SK-N-SH (cell line): ENCODE data around the gene HPCA. TPM values are rescaled to one million over a fixed set of nuclear protein-coding genes. Genes with fewer than 3 reads are reported as not detected.

Source experiments
- CTCF ChIA-PET: fragments of 300-600, 350-600 bp; formaldehyde crosslinking; extraction: SDS; loops from one replicate; lab custom pipeline; 2021; lab: Yijun Ruan, JAX
- POLR2A ChIA-PET: fragments of 350-600 bp; sonication (Branson Sonifier 250); formaldehyde crosslinking; extraction: SDS; loops from one replicate; lab custom pipeline; 2020; ENCODE audit warnings: antibody characterized with exemption, inconsistent platforms; lab: Yijun Ruan, JAX
- DNase-seq: peaks from one replicate; pipeline ENCODE4 v3.0.0; 2012
- H2AFZ ChIP-seq: fragments of 200-600 bp; sonication (generic); 2 replicates; pipeline ENCODE4 v1.8.1; 2016; ENCODE audit warnings: antibody characterized with exemption, mild to moderate bottlenecking, low read depth
- H3F3A ChIP-seq: fragments of 200-600 bp; sonication (generic); replicated peaks from 2 replicates; pipeline ENCODE3; 2016; ENCODE audit warnings: antibody characterized with exemption, mild to moderate bottlenecking; ENCODE audit not compliant: insufficient read depth
- H3K27ac ChIP-seq, 2 experiments: fragments of 200-500 bp in 1 of 2; fragments of 200-600 bp in 1 of 2; sonication (Bioruptor generic) in 1 of 2; sonication (generic), shearing (Covaris generic) in 1 of 2; 2 replicates each; pipeline versions ENCODE4 v1.5.1 to v1.6.1; 2014 to 2016; ENCODE audit warnings: low read depth in 2 of 2, inconsistent platforms in 1 of 2, low read length in 1 of 2, mild to moderate bottlenecking in 1 of 2, mixed read lengths in 1 of 2
- H3K27me3 ChIP-seq: fragments of 200-600 bp; sonication (generic), shearing (Covaris generic); 2 replicates; pipeline ENCODE4 v1.6.1; 2016; ENCODE audit warnings: mixed run types; ENCODE audit not compliant: insufficient read depth
- H3K36me3 ChIP-seq, 2 experiments: fragments of 200-500 bp in 1 of 2; fragments of 200-600 bp in 1 of 2; sonication (Bioruptor generic) in 1 of 2; sonication (generic) in 1 of 2; replicated peaks in 1 of 2; 2 replicates each; pipeline versions ENCODE3 to v1.5.1; 2014 to 2016; ENCODE audit warnings: low read length in 1 of 2, mild to moderate bottlenecking in 1 of 2; ENCODE audit not compliant: insufficient read depth in 2 of 2, control insufficient read depth in 1 of 2
- H3K4me1 ChIP-seq, 2 experiments: fragments of 200-500 bp in 1 of 2; fragments of 200-600 bp in 1 of 2; sonication (Bioruptor generic) in 1 of 2; sonication (generic), shearing (Covaris generic) in 1 of 2; 2 replicates each; pipeline versions ENCODE4 v1.5.1 to v1.6.1; 2014 to 2016; ENCODE audit warnings: low read depth in 1 of 2, low read length in 1 of 2, mixed run types in 1 of 2; ENCODE audit not compliant: insufficient read depth in 2 of 2, control insufficient read depth in 1 of 2
- H3K4me2 ChIP-seq: fragments of 200-600 bp; sonication (generic), shearing (Covaris generic); 2 replicates; pipeline ENCODE4 v1.6.1; 2017; ENCODE audit warnings: mixed run types
- H3K4me3 ChIP-seq, 2 experiments: fragments of 200-500 bp in 1 of 2; fragments of 200-600 bp in 1 of 2; sonication (Bioruptor generic) in 1 of 2; sonication (generic), shearing (Covaris generic) in 1 of 2; 2 replicates each; pipeline versions ENCODE4 v1.5.1 to v1.8.1; 2014 to 2016; ENCODE audit warnings: low read depth in 2 of 2, inconsistent platforms in 1 of 2, low read length in 1 of 2, mild to moderate bottlenecking in 1 of 2, mixed read lengths in 1 of 2, moderate library complexity in 1 of 2
- H3K79me2 ChIP-seq: fragments of 200-600 bp; sonication (generic); 2 replicates; pipeline ENCODE4 v1.8.1; 2017; ENCODE audit warnings: mild to moderate bottlenecking; ENCODE audit not compliant: insufficient read depth
- H3K9ac ChIP-seq: fragments of 200-600 bp; sonication (generic); 2 replicates; pipeline ENCODE4 v1.6.1; 2017; ENCODE audit warnings: mixed run types
- H3K9me2 ChIP-seq: fragments of 200-600 bp; sonication (generic); 2 replicates; pipeline ENCODE4 v1.6.1; 2017; ENCODE audit warnings: mixed run types
- H3K9me3 ChIP-seq: fragments of 200-600 bp; sonication (generic); 2 replicates; pipeline ENCODE4 v1.6.1; 2017; ENCODE audit warnings: mixed run types, mild to moderate bottlenecking, moderate library complexity
- H4K20me1 ChIP-seq: fragments of 200-600 bp; sonication (generic); 2 replicates; pipeline ENCODE4 v1.6.1; 2017; ENCODE audit warnings: mild to moderate bottlenecking, mixed run types; ENCODE audit not compliant: insufficient read depth
- CHD2 ChIP-seq: fragments of 150-350 bp; IDR thresholded peaks from 2 replicates; pipeline ENCODE4 v1.6.1; 2018; ENCODE audit warnings: low read length; ENCODE audit not compliant: partially characterized antibody
- EP300 ChIP-seq, 2 experiments: IDR thresholded peaks; 2 replicates each; pipeline versions ENCODE4 v1.4.0 to v1.6.1; 2012; ENCODE audit warnings: borderline replicate concordance in 1 of 2, low read depth in 1 of 2, low read length in 1 of 2
- EZH2phosphoT487 ChIP-seq: fragments of 200-600 bp; sonication (generic); IDR thresholded peaks from 2 replicates; pipeline ENCODE4 v1.6.1; 2017; ENCODE audit warnings: low read depth, mixed run types, mild to moderate bottlenecking, antibody characterized with exemption, moderate library complexity, borderline replicate concordance
- FOSL2 ChIP-seq: IDR thresholded peaks from 2 replicates; pipeline ENCODE4 v1.4.0; 2012; ENCODE audit warnings: low read depth, mild to moderate bottlenecking, moderate library complexity, borderline replicate concordance
- GABPA ChIP-seq: IDR thresholded peaks from 2 replicates; pipeline ENCODE4 v1.4.0; 2012; ENCODE audit warnings: low read depth, mild to moderate bottlenecking
- NFIC ChIP-seq: IDR thresholded peaks from 2 replicates; pipeline ENCODE4 v1.4.0; 2012; ENCODE audit warnings: borderline replicate concordance
- POLR2AphosphoS5 ChIP-seq: IDR thresholded peaks from 2 replicates; pipeline ENCODE4 v1.6.1; 2012; ENCODE audit warnings: low read depth, low read length
- RCOR1 ChIP-seq: fragments of 150-350 bp; IDR thresholded peaks from 2 replicates; pipeline ENCODE4 v1.6.1; 2017; ENCODE audit warnings: antibody characterized with exemption, low read length
- REST ChIP-seq: IDR thresholded peaks from 2 replicates; pipeline ENCODE4 v1.6.1; 2012; ENCODE audit warnings: mild to moderate bottlenecking, low read depth, low read length, moderate library complexity
- RFX5 ChIP-seq: IDR thresholded peaks from 2 replicates; pipeline ENCODE4 v1.6.1; 2012; ENCODE audit warnings: mild to moderate bottlenecking, improper control_type of control experiment, low read length
- SMC3 ChIP-seq: IDR thresholded peaks from 2 replicates; pipeline ENCODE4 v1.6.1; 2012; ENCODE audit warnings: low read depth, low read length, improper control_type of control experiment
- TEAD4 ChIP-seq: IDR thresholded peaks from 2 replicates; pipeline ENCODE4 v1.4.0; 2012; ENCODE audit warnings: mild to moderate bottlenecking, borderline replicate concordance; ENCODE audit not compliant: insufficient read depth
- USF2 ChIP-seq: fragments of 150-350 bp; IDR thresholded peaks from 2 replicates; pipeline ENCODE4 v1.6.1; 2017; ENCODE audit warnings: antibody characterized with exemption, low read length, low read depth, borderline replicate concordance
- WGBS: methylation state at CpG from one replicate; pipeline ENCODE4 v1.1.6; 2017; ENCODE audit warnings: low lambda C conversion rate; 5-methylcytosine and 5-hydroxymethylcytosine counted together
- polyA plus RNA-seq, 3 experiments: library from polyadenylated mRNA; depleted of rRNA; stranded (reverse); fragments of >200 nt; gene quantifications; 2 replicates each; pipeline ENCODE4 v1.2.3, GENCODE V29; 2012
- TF ChIP-seq, protein P1 (sequence below): fragments of 200-600 bp; sonication (generic); IDR thresholded peaks from 2 replicates; pipeline ENCODE4 v1.6.1; 2017; ENCODE audit warnings: antibody characterized with exemption, mild to moderate bottlenecking, moderate library complexity
- TF ChIP-seq, protein P2 (sequence below): IDR thresholded peaks from 2 replicates; pipeline ENCODE4 v1.4.0; 2012; ENCODE audit warnings: low read depth
- TF ChIP-seq, protein P3 (sequence below): IDR thresholded peaks from 2 replicates; pipeline ENCODE4 v1.4.0; 2012; ENCODE audit warnings: low read depth, borderline replicate concordance

HPCA gene
- polyA plus RNA-seq, 1 of the 3 experiments (the other 2 are of a cell fraction), result not detected

- no peaks in the 10 kb centered on the region for H3K36me3 ChIP-seq
- no peaks in the 10 kb centered on the region for H3K27me3 ChIP-seq
- H3K27ac ChIP-seq, result no peak overlapping the region
- no peaks in the 10 kb centered on the region for H3K79me2 ChIP-seq
- peaks cover 5% of the 10 kb centered on the region for H3F3A ChIP-seq
- no peak overlapping the region for H2AFZ ChIP-seq
- no peaks in the 10 kb centered on the region for H4K20me1 ChIP-seq
- no peaks in the 10 kb centered on the region for H3K9me3 ChIP-seq
- no peak for DNase-seq
- TF ChIP-seq FOSL2, result no peak
- TF ChIP-seq EP300 (IDR thresholded peaks at IDR 0.05; ENCODE audit: borderline replicate concordance in 1 of 2, low read depth in 1 of 2, low read length in 1 of 2), result no peak
- TF ChIP-seq, protein P1, sequence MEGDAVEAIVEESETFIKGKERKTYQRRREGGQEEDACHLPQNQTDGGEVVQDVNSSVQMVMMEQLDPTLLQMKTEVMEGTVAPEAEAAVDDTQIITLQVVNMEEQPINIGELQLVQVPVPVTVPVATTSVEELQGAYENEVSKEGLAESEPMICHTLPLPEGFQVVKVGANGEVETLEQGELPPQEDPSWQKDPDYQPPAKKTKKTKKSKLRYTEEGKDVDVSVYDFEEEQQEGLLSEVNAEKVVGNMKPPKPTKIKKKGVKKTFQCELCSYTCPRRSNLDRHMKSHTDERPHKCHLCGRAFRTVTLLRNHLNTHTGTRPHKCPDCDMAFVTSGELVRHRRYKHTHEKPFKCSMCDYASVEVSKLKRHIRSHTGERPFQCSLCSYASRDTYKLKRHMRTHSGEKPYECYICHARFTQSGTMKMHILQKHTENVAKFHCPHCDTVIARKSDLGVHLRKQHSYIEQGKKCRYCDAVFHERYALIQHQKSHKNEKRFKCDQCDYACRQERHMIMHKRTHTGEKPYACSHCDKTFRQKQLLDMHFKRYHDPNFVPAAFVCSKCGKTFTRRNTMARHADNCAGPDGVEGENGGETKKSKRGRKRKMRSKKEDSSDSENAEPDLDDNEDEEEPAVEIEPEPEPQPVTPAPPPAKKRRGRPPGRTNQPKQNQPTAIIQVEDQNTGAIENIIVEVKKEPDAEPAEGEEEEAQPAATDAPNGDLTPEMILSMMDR, result no peak
- no peak for TF ChIP-seq POLR2AphosphoS5
- TF ChIP-seq CHD2, result no peak
- TF ChIP-seq, protein P2, sequence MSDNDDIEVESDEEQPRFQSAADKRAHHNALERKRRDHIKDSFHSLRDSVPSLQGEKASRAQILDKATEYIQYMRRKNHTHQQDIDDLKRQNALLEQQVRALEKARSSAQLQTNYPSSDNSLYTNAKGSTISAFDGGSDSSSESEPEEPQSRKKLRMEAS, result no peak
- no peak for TF ChIP-seq RCOR1
- TF ChIP-seq TEAD4, result no peak
- TF ChIP-seq, all 33 proteins: peak for 0
- WGBS, result 67% methylated on average over 17 of the region's 31 CpGs
- no peak overlapping the region for H3K4me3 ChIP-seq
- ChIA-PET CTCF (interaction anchor here (1.2 kb wide), 1 partner anchor 20 kb away, joined by 3 read pairs; no protein-coding TSS in a partner anchor), POLR2A (no interaction called here)
- peaks cover 0 to 6% of the 10 kb centered on the region in 2 experiments; a peak in 1 of 4 replicates for H3K4me1 ChIP-seq
- H3K9me2 ChIP-seq, result no peaks in the 10 kb centered on the region
- no peak overlapping the region for H3K4me2 ChIP-seq
- H3K9ac ChIP-seq, result no peak overlapping the region
Observed at GRCh38 chr1:32924881-32925344, 38.6 kb downstream of the HPCA start.

- ChIA-PET CTCF (no interaction called here), POLR2A (no interaction called here)
- H3K9me3 ChIP-seq, result no peaks in the 10 kb centered on the region
- H3K4me3 ChIP-seq, result no peak overlapping the region
- H4K20me1 ChIP-seq, result no peaks in the 10 kb centered on the region
- DNase-seq, result peak; percentile 44
- H2AFZ ChIP-seq, result no peak overlapping the region
- no peaks in the 10 kb centered on the region for H3K36me3 ChIP-seq
- no peaks in the 10 kb centered on the region for H3K79me2 ChIP-seq
- H3K4me2 ChIP-seq, result no peak overlapping the region
- no peak overlapping the region for H3K27ac ChIP-seq
- no peaks in the 10 kb centered on the region for H3F3A ChIP-seq
- H3K9ac ChIP-seq, result no peak overlapping the region
- WGBS, result 75% methylated on average over 17 of the region's 24 CpGs
- H3K27me3 ChIP-seq, result no peaks in the 10 kb centered on the region
- H3K4me1 ChIP-seq, result no peaks in the 10 kb centered on the region; a peak in 1 of 4 replicates
- no peaks in the 10 kb centered on the region for H3K9me2 ChIP-seq
- no peak for TF ChIP-seq NFIC
- no peak for TF ChIP-seq RFX5
- TF ChIP-seq GABPA, result no peak
- no peak for TF ChIP-seq EZH2phosphoT487
- no peak for TF ChIP-seq REST
- no peak for TF ChIP-seq RCOR1
- TF ChIP-seq, protein P3, sequence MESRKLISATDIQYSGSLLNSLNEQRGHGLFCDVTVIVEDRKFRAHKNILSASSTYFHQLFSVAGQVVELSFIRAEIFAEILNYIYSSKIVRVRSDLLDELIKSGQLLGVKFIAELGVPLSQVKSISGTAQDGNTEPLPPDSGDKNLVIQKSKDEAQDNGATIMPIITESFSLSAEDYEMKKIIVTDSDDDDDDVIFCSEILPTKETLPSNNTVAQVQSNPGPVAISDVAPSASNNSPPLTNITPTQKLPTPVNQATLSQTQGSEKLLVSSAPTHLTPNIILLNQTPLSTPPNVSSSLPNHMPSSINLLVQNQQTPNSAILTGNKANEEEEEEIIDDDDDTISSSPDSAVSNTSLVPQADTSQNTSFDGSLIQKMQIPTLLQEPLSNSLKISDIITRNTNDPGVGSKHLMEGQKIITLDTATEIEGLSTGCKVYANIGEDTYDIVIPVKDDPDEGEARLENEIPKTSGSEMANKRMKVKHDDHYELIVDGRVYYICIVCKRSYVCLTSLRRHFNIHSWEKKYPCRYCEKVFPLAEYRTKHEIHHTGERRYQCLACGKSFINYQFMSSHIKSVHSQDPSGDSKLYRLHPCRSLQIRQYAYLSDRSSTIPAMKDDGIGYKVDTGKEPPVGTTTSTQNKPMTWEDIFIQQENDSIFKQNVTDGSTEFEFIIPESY, result no peak
- no peak for TF ChIP-seq TEAD4
- TF ChIP-seq USF2, result no peak
- TF ChIP-seq EP300 (IDR thresholded peaks at IDR 0.05; ENCODE audit: borderline replicate concordance in 1 of 2, low read depth in 1 of 2, low read length in 1 of 2), result no peak
- no peak for TF ChIP-seq SMC3
Observed at GRCh38 chr1:32925403-32926162, 39.3 kb downstream of the HPCA start.
